GM18526 (cell line): Measurements from ENCODE around the gene DOCK3.

Experiments
- POLR2A ChIP-seq: IDR thresholded peaks from 3 replicates; pipeline ENCODE4 v1.6.1; 2011; ENCODE audit not compliant: insufficient read length; ENCODE audit errors: extremely low read depth

The DOCK3 gene

GRCh38 chr3:50674349-50675178 lies at the start of gene DOCK3:
TSS of gene DOCK3 (plus strand) at chr3:50674927. CDS start at chr3:50675264, 337 bp downstream.
- TF ChIP-seq POLR2A: no peak

GRCh38 chr3:50625231-50626182 lies 49.2 kb upstream of the DOCK3 start:
- TF ChIP-seq POLR2A: no peak

- TF ChIP-seq POLR2A: no peak
These were observed 48.3 kb upstream of the DOCK3 start for GRCh38 chr3:50626401-50626800.

GRCh38 chr3:50627407-50628051 lies 47.2 kb upstream of the DOCK3 start:
- TF ChIP-seq POLR2A: no peak

GRCh38 chr3:50628601-50629000 lies 46.1 kb upstream of the DOCK3 start:
- TF ChIP-seq POLR2A: no peak

GRCh38 chr3:50630394-50630793 lies 44.3 kb upstream of the DOCK3 start:
- TF ChIP-seq POLR2A: no peak

GRCh38 chr3:50630877-50631276 lies 43.9 kb upstream of the DOCK3 start:
- TF ChIP-seq POLR2A: no peak

GRCh38 chr3:50632450-50632849 lies 42.3 kb upstream of the DOCK3 start:
- no peak for TF ChIP-seq POLR2A

GRCh38 chr3:50633230-50633790 lies 41.4 kb upstream of the DOCK3 start:
- no peak for TF ChIP-seq POLR2A

- TF ChIP-seq POLR2A: no peak
These were observed 39.7 kb upstream of the DOCK3 start for GRCh38 chr3:50635066-50635465.

GRCh38 chr3:50637011-50637410 lies 37.7 kb upstream of the DOCK3 start:
- no peak for TF ChIP-seq POLR2A

- TF ChIP-seq POLR2A: no peak
These were observed 36.8 kb upstream of the DOCK3 start for GRCh38 chr3:50637945-50638344.

- no peak for TF ChIP-seq POLR2A
These were observed 35.7 kb upstream of the DOCK3 start for GRCh38 chr3:50639055-50639494.

- TF ChIP-seq POLR2A: no peak
These were observed 32.3 kb upstream of the DOCK3 start for GRCh38 chr3:50642382-50642781.

- no peak for TF ChIP-seq POLR2A
These were observed 30.2 kb upstream of the DOCK3 start for GRCh38 chr3:50644561-50644960.
